Testis (tissue), 3 donors: Measurements from ENCODE around the gene SECTM1. TPM values are rescaled to one million over a fixed set of nuclear protein-coding genes. Genes with fewer than 3 reads are reported as not detected.

Experiments
- DNase-seq: peaks from one replicate; pipeline ENCODE4 v3.0.0-alpha.2; 2019
- H3K27ac ChIP-seq, 2 donors: fragments of 200-600 bp; sonication (generic); one replicate each; pipeline ENCODE4 v1.5.1; 2019
- H3K27me3 ChIP-seq: fragments of 200-600 bp; sonication (generic); one replicate; pipeline ENCODE4 v1.5.1; 2019
- H3K36me3 ChIP-seq: fragments of 200-600 bp; sonication (generic); one replicate; pipeline ENCODE4 v1.5.1; 2017; ENCODE audit warnings: low read depth; ENCODE audit errors: missing control alignments
- H3K4me1 ChIP-seq: fragments of 200-600 bp; sonication (generic); one replicate; pipeline ENCODE4 v1.5.1; 2019
- H3K4me3 ChIP-seq, 2 donors: fragments of 200-600 bp; sonication (generic); one replicate each; pipeline ENCODE4 v1.5.1; 2017 to 2019
- H3K9me3 ChIP-seq: fragments of 200-600 bp; sonication (generic); one replicate; pipeline ENCODE4 v1.5.1; 2017
- CTCF ChIP-seq, 3 experiments: fragments of 450-650 bp in 2 of 3; fragments of 200-600 bp in 1 of 3; sonication (generic) in 1 of 3; IDR thresholded peaks; one replicate each; pipeline ENCODE4 v1.5.1; 2016 to 2019; ENCODE audit warnings: antibody characterized with exemption in 3 of 3, mild to moderate bottlenecking in 2 of 3, moderate library complexity in 1 of 3
- POLR2A ChIP-seq: fragments of 450-650 bp; IDR thresholded peaks from one replicate; pipeline ENCODE4 v1.6.1; 2017; ENCODE audit warnings: antibody characterized with exemption, mild to moderate bottlenecking, moderate library complexity
- WGBS, 2 donors: methylation state at CpG; one replicate each; pipeline ENCODE4 v1.1.5; 2018; 5-methylcytosine and 5-hydroxymethylcytosine counted together
- intact Hi-C: fragments of 100-400 bp; cut with DNase I; formaldehyde crosslinking; loops from one replicate; pipeline ENCODE4 v1.15.1; 2023; ENCODE audit warnings: low total_unique reads
- polyA plus RNA-seq: library from polyadenylated mRNA; stranded (reverse); fragments of 350-450 nt; fragmentation: Illumina TruSeq; extraction: RNeasy Lipid Tissue Mini Kit (QIAGEN cat#74804); gene quantifications from one replicate; pipeline ENCODE4 v1.2.3, GENCODE V29; 2014; ENCODE audit warnings: low read depth, low replicate concordance; ENCODE audit not compliant: insufficient read depth
- total RNA-seq, 2 donors: library from RNA; depleted of rRNA; stranded (reverse); fragments of >200 nt; gene quantifications; one replicate each; pipeline ENCODE4 v1.2.3, GENCODE V29; 2016

SECTM1 gene
- total and polyA plus RNA-seq, 3 donors from 2014 or later, result 0.55 to 9.3 (median 5.9) TPM

DNA sequence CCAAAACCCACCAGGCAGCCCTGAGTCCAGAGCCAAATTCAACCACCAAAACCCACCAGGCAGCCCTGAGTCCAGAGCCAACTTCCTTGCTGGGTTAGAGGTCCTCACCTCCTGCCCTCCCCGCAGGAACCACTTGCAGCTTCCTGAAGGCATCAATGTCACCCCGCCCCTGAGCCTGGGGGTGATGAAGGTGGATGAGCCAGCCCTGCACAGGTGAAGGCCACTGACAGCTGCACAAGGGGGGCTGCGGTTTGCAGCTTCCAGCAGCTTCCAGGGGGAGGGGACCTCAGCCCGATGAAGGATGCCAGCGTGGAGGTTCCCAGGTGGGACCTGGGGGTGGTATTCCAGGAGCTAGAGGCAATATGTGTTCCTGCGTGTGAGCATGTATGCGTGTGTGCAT lies 52.5 kb downstream of the SECTM1 start:
- H3K9me3 ChIP-seq, result no peaks in the 10 kb centered on the region
- 74 to 76% methylated on average over 6 to 7 of the region's 7 CpGs for WGBS, 2 donors
- H3K4me1 ChIP-seq, result no peaks in the 10 kb centered on the region
- no peaks in the 10 kb centered on the region for H3K27me3 ChIP-seq
- H3K4me3 ChIP-seq, result no peak overlapping the region
- no peak for TF ChIP-seq POLR2A
- TF ChIP-seq CTCF (IDR thresholded peaks at IDR 0.05), result no peak
- no peaks in the 10 kb centered on the region for H3K36me3 ChIP-seq
- no peak for DNase-seq
- no peak overlapping the region for H3K27ac ChIP-seq
- intact Hi-C loops, result no loop called here

- intact Hi-C loops, result no loop called here
- WGBS, 2 donors, result 92 to 93% methylated on average over 8 of the region's 8 CpGs
- DNase-seq, result no peak
- no peak for TF ChIP-seq CTCF (IDR thresholded peaks at IDR 0.05)
- no peak for TF ChIP-seq POLR2A
- Histone ChIP-seq H3K4me3 (no peak overlapping the region), H3K36me3 (no peaks in the 10 kb centered on the region), H3K4me1 (no peaks in the 10 kb centered on the region), H3K27me3 (no peaks in the 10 kb centered on the region), H3K9me3 (no peaks in the 10 kb centered on the region), H3K27ac (no peak overlapping the region)
These were observed 53.0 kb downstream of the SECTM1 start for GRCh38 chr17:82280537-82280936.

DNA sequence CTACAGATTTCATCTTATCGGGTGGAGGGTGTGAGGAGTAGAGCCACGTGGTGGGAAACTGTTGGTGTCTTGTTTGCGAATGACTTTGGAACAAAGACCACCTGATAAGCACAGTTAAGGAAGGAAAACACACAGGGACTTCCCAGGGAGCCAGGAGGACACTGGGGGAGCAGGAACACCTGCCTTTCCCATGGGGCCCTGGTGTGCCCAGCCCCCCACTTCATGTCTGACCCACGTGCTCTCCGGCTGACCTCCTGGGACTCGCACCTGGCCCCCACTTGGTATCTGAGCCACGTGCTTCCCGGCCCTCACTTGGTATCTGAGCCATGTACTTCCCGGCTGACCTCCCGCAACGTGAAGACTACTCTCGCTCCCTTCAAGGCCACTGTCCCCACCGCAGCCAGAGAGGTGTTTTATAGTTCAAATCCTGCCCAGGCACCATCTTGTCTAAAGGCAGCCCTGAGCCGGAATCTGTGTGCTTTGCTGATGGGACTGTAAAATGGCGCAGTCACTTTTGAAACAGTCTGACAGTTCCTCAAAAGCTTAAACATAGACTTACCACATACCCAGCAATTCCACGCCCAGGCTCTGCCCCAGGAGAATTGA lies 54.7 kb downstream of the SECTM1 start:
- intact Hi-C loops, result no loop called here
- H3K27me3 ChIP-seq, result no peaks in the 10 kb centered on the region
- DNase-seq, result no peak
- peaks cover 6% of the 10 kb centered on the region for H3K4me1 ChIP-seq
- no peaks in the 10 kb centered on the region for H3K9me3 ChIP-seq
- TF ChIP-seq CTCF (IDR thresholded peaks at IDR 0.05) (no peak), POLR2A (no peak)
- no peak overlapping the region for H3K4me3 ChIP-seq
- H3K27ac ChIP-seq, result no peak overlapping the region
- WGBS, 2 donors, result 71 to 79% methylated on average over 16 of the region's 16 CpGs
- no peaks in the 10 kb centered on the region for H3K36me3 ChIP-seq

DNA sequence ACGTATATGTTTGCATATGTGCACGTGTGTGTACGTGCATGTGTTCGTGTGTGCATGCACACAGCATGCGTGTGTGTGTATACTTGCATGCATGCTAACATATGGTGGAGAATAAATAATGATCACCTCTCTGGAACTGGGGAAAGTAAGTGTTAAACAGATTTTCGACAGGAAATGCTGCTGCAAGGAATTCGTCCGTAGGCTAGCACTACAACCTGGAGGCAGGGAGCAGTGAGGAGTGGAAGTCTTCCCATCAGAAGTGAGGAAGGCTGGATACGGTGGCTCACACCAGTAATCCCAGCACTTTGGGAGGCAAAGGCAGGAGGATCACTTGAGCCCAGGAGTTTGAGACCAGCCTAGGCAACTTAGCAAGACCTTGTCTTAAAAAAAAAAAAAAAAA lies 55.3 kb downstream of the SECTM1 start:
- intact Hi-C loops, result no loop called here
- 81 to 84% methylated on average over 9 of the region's 9 CpGs for WGBS, 2 donors

More for the DNA sequence above, 55.3 kb downstream of the SECTM1 start:
- H3K9me3 ChIP-seq, result no peaks in the 10 kb centered on the region
- H3K36me3 ChIP-seq, result no peaks in the 10 kb centered on the region
- no peak overlapping the region for H3K4me3 ChIP-seq
- no peaks in the 10 kb centered on the region for H3K27me3 ChIP-seq
- no peak for DNase-seq
- TF ChIP-seq CTCF (IDR thresholded peaks at IDR 0.05) (no peak), POLR2A (no peak)
- peaks cover 8% of the 10 kb centered on the region for H3K4me1 ChIP-seq
- H3K27ac ChIP-seq, result no peak overlapping the region
